PC-3 (cell line): ENCODE data around the gene C10orf143.

Experiments
- CTCF ChIP-seq: fragments of 300-600 bp; sonication (generic); conservative IDR thresholded peaks from 2 replicates; pipeline ENCODE4 v1.5.1; 2017; ENCODE audit warnings: antibody characterized with exemption, low read depth, mild to moderate bottlenecking, low read length
- EZH2 ChIP-seq: fragments of 300-600 bp; sonication (generic); IDR thresholded peaks from one replicate; pipeline ENCODE4 v1.6.1; 2017; ENCODE audit warnings: antibody characterized with exemption, mild to moderate bottlenecking, low read length; ENCODE audit not compliant: unreplicated experiment

- TF ChIP-seq CTCF (no peak), EZH2 (no peak)
These were observed 64.0 kb downstream of the C10orf143 start for GRCh38 chr10:130046591-130046990.
